Erythroblast (primary cell): ENCODE measurements around the gene GTSF1L.

Experiments
- GATA1 ChIP-seq: IDR thresholded peaks from 2 replicates; pipeline ENCODE4 v1.6.1; 2011; ENCODE audit warnings: low read depth, mild to moderate bottlenecking, control low read depth, low read length, moderate library complexity
- POLR2A ChIP-seq: IDR thresholded peaks from 2 replicates; pipeline ENCODE4 v1.6.1; 2011; ENCODE audit warnings: mild to moderate bottlenecking, low read length

DNA sequence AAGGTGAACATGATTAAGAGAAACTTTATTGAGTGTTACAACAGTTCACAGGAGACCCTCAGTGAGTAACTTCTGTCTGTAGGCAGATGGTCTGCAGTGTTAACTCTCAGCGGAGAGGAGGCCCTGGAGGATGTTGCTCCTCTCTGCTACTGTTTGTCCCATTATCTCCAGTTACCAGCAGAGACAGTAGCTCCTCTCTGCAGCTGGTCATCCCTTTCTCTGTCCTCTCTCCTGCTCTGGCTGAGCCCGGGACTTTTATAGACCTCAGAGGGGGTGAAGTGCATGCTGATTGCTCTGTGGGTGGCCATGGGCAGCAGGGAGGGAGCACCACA, 5.7 kb downstream of the GTSF1L start:
- TF ChIP-seq POLR2A: no peak
- TF ChIP-seq GATA1: no peak
